H1 (cell line): ENCODE data around the gene TSPAN3. TPM values are rescaled to one million over a fixed set of nuclear protein-coding genes. Genes with fewer than 3 reads are reported as not detected.

Experiments used
- CTCF ChIA-PET: fragments of 300-600 bp; sonication (Branson Sonifier 250); formaldehyde crosslinking; loops from one replicate; lab custom pipeline; 2021; ENCODE audit not compliant: partially characterized antibody; lab: Charles Lee
- POLR2A ChIA-PET: fragments of 300-600 bp; sonication (Branson Sonifier 250); formaldehyde crosslinking; loops from one replicate; lab custom pipeline; 2021; ENCODE audit warnings: inconsistent platforms; ENCODE audit not compliant: partially characterized antibody; lab: Charles Lee
- DNase-seq, 2 experiments: peaks; one replicate each; pipeline versions ENCODE4 v3.0.0 to v3.0.0-alpha.2; 2010 to 2022; ENCODE audit warnings: low spot score in 2 of 2, low read depth in 1 of 2, mixed read lengths in 1 of 2
- FAIRE-seq: peaks from 2 replicates; lab custom pipeline; 2011; peaks lifted over from hg19 to GRCh38; lab: Jason Lieb, UNC
- H2AFZ ChIP-seq: 2 replicates; pipeline ENCODE4 v1.8.1; 2012; ENCODE audit warnings: low read length, inconsistent platforms
- H2AK5ac ChIP-seq: 2 replicates; pipeline ENCODE4 v1.6.1; 2013; ENCODE audit warnings: low read depth, low read length
- H2BK120ac ChIP-seq: replicated peaks from 2 replicates; pipeline ENCODE3; 2013; ENCODE audit warnings: low read depth, low read length, inconsistent platforms
- H2BK12ac ChIP-seq: 2 replicates; pipeline ENCODE4 v1.6.1; 2013; ENCODE audit warnings: low read depth, low read length
- H2BK15ac ChIP-seq: 2 replicates; pipeline ENCODE4 v1.6.1; 2013; ENCODE audit warnings: low read length
- H2BK20ac ChIP-seq: 2 replicates; pipeline ENCODE4 v1.6.1; 2013; ENCODE audit warnings: low read length
- H2BK5ac ChIP-seq: 2 replicates; pipeline ENCODE4 v1.6.1; 2013; ENCODE audit warnings: low read depth, low read length
- H3K14ac ChIP-seq: 2 replicates; pipeline ENCODE4 v1.6.1; 2013; ENCODE audit warnings: inconsistent platforms; ENCODE audit not compliant: insufficient read length
- H3K18ac ChIP-seq: 2 replicates; pipeline ENCODE4 v1.6.1; 2013; ENCODE audit warnings: low read length; ENCODE audit errors: extremely low read depth
- H3K23ac ChIP-seq: 2 replicates; pipeline ENCODE4 v1.6.1; 2013; ENCODE audit warnings: inconsistent platforms; ENCODE audit not compliant: insufficient read length
- H3K23me2 ChIP-seq: 2 replicates; pipeline ENCODE4 v1.6.1; 2013; ENCODE audit warnings: low read depth, low read length
- H3K27ac ChIP-seq: 2 replicates; pipeline ENCODE4 v1.6.1; 2011; ENCODE audit warnings: low read depth, low read length, inconsistent platforms
- H3K27me3 ChIP-seq, 4 experiments: replicated peaks in 1 of 4; 1 replicate in 1 of 4; 2 replicates in 3 of 4; pipeline versions ENCODE4 v1.6.1 to v1.8.1; 2011 to 2013; ENCODE audit warnings: low read length in 3 of 4, mild to moderate bottlenecking in 3 of 4, inconsistent platforms in 2 of 4, mixed read lengths in 2 of 4, moderate library complexity in 1 of 4; ENCODE audit not compliant: control insufficient read depth in 3 of 4, insufficient read depth in 3 of 4; ENCODE audit errors: extremely low read depth in 1 of 4
- H3K36me3 ChIP-seq, 4 experiments: 2 replicates each; pipeline versions ENCODE4 v1.6.1 to v1.8.1; 2011 to 2013; ENCODE audit warnings: mild to moderate bottlenecking in 4 of 4, low read length in 3 of 4, moderate library complexity in 2 of 4, control low read depth in 1 of 4, inconsistent platforms in 1 of 4; ENCODE audit not compliant: insufficient read depth in 4 of 4, control insufficient read depth in 2 of 4
- H3K4ac ChIP-seq: replicated peaks from 2 replicates; pipeline ENCODE3; 2013; ENCODE audit warnings: low read length, low read depth, mixed read lengths, inconsistent platforms; ENCODE audit not compliant: insufficient read length
- H3K4me1 ChIP-seq, 4 experiments: replicated peaks in 1 of 4; 1 replicate in 1 of 4; 2 replicates in 3 of 4; pipeline versions ENCODE4 v1.6.1 to v1.8.1; 2011 to 2013; ENCODE audit warnings: low read length in 3 of 4, inconsistent platforms in 2 of 4, mixed read lengths in 1 of 4; ENCODE audit not compliant: insufficient read depth in 4 of 4, control insufficient read depth in 3 of 4
- H3K4me2 ChIP-seq, 2 experiments: 2 replicates each; pipeline versions ENCODE4 v1.6.1 to v1.8.1; 2011 to 2013; ENCODE audit warnings: low read depth in 2 of 2, low read length in 2 of 2, control low read depth in 1 of 2, inconsistent platforms in 1 of 2, mild to moderate bottlenecking in 1 of 2; ENCODE audit not compliant: insufficient read depth in 1 of 2
- H3K4me3 ChIP-seq, 4 experiments: fragments of 200-600, 300-600 bp in 1 of 4; sonication (generic), shearing (Covaris generic), sonication (Bioruptor Twin) in 1 of 4; 2 replicates each; pipeline versions ENCODE4 v1.5.1 to v1.8.1; 2011 to 2016; ENCODE audit warnings: low read length in 4 of 4, low read depth in 3 of 4, control low read depth in 2 of 4, inconsistent platforms in 2 of 4, mild to moderate bottlenecking in 2 of 4, mixed read lengths in 1 of 4, moderate library complexity in 1 of 4; ENCODE audit not compliant: insufficient read depth in 2 of 4; ENCODE audit errors: extremely low read depth in 1 of 4
- H3K56ac ChIP-seq: replicated peaks from 2 replicates; pipeline ENCODE3; 2013; ENCODE audit warnings: low read depth, mild to moderate bottlenecking, mixed read lengths, low read length, inconsistent platforms; ENCODE audit not compliant: insufficient read length
- H3K79me1 ChIP-seq: 2 replicates; pipeline ENCODE4 v1.6.1; 2013; ENCODE audit warnings: low read depth, low read length, control low read depth
- H3K79me2 ChIP-seq, 2 experiments: 2 replicates each; pipeline versions ENCODE4 v1.6.1 to v1.8.1; 2012 to 2013; ENCODE audit warnings: low read length in 2 of 2, mild to moderate bottlenecking in 2 of 2, inconsistent platforms in 1 of 2; ENCODE audit not compliant: insufficient read depth in 2 of 2, control insufficient read depth in 1 of 2
- H3K9ac ChIP-seq, 4 experiments: replicated peaks in 1 of 4; 1 replicate in 1 of 4; 2 replicates in 3 of 4; pipeline versions ENCODE4 v1.6.1 to v1.8.1; 2011 to 2013; ENCODE audit warnings: low read depth in 3 of 4, low read length in 3 of 4, control low read depth in 2 of 4, mild to moderate bottlenecking in 2 of 4, moderate library complexity in 2 of 4, inconsistent platforms in 1 of 4; ENCODE audit errors: extremely low read depth in 1 of 4
- H3K9me3 ChIP-seq, 2 experiments: 2 replicates each; pipeline versions ENCODE4 v1.6.1 to v1.8.1; 2012 to 2013; ENCODE audit warnings: mild to moderate bottlenecking in 2 of 2, moderate library complexity in 2 of 2, control low read depth in 1 of 2, inconsistent platforms in 1 of 2, low read depth in 1 of 2, low read length in 1 of 2, mixed read lengths in 1 of 2; ENCODE audit not compliant: insufficient read depth in 2 of 2
- H4K20me1 ChIP-seq, 2 experiments: replicated peaks in 1 of 2; 2 replicates each; pipeline versions ENCODE3 to v1.8.1; 2011 to 2013; ENCODE audit warnings: inconsistent platforms in 2 of 2, low read length in 2 of 2, mild to moderate bottlenecking in 1 of 2; ENCODE audit not compliant: insufficient read depth in 2 of 2, control insufficient read depth in 1 of 2
- H4K5ac ChIP-seq: 2 replicates; pipeline ENCODE4 v1.6.1; 2013; ENCODE audit warnings: low read length, low read depth, mixed read lengths, inconsistent platforms; ENCODE audit not compliant: insufficient read length
- H4K8ac ChIP-seq: 2 replicates; pipeline ENCODE4 v1.8.0; 2013; ENCODE audit warnings: mild to moderate bottlenecking, moderate library complexity, low read length, inconsistent platforms; ENCODE audit not compliant: insufficient read depth; ENCODE audit errors: extremely low read depth
- H4K91ac ChIP-seq: replicated peaks from 2 replicates; pipeline ENCODE3; 2013; ENCODE audit warnings: low read length, mixed read lengths, inconsistent platforms; ENCODE audit not compliant: insufficient read length
- ASH2L ChIP-seq: fragments of 200-600, 300-600 bp; sonication (generic); IDR thresholded peaks from one replicate; pipeline ENCODE4 v1.7.1; 2017; ENCODE audit warnings: low read length
- EGR1 ChIP-seq: IDR thresholded peaks from 2 replicates; pipeline ENCODE4 v1.6.1; 2011; ENCODE audit warnings: low read depth, low read length, borderline replicate concordance
- SUZ12 ChIP-seq: fragments of 200-600 bp; sonication (generic); IDR thresholded peaks from 2 replicates; pipeline ENCODE4 v1.6.1; 2012; ENCODE audit warnings: mild to moderate bottlenecking, inconsistent platforms, low read length, moderate library complexity, mixed read lengths
- TEAD4 ChIP-seq: IDR thresholded peaks from 2 replicates; pipeline ENCODE4 v1.6.1; 2012; ENCODE audit warnings: low read depth, low read length, inconsistent platforms, mixed read lengths
- WGBS, 2 experiments: shearing (Covaris generic) in 1 of 2; methylation state at CpG; one replicate each; pipeline versions ENCODE4 v1.1.6 to v1.1.7; 2013 to 2015; ENCODE audit warnings: low lambda C conversion rate in 2 of 2, mixed read lengths in 2 of 2, inconsistent platforms in 1 of 2, low coverage in 1 of 2, missing lambda C conversion rate in 1 of 2; ENCODE audit not compliant: insufficient replicate concordance in 2 of 2, insufficient coverage in 1 of 2, insufficient read length in 1 of 2; ENCODE audit errors: extremely low coverage in 1 of 2, missing lambda C conversion rate in 1 of 2; 5-methylcytosine and 5-hydroxymethylcytosine counted together
- polyA plus RNA-seq, 7 experiments: library from polyadenylated mRNA; depleted of rRNA in 3 of 7; stranded (reverse) in 5 of 7; unstranded in 2 of 7; fragments of >200 nt in 5 of 7; fragments of 200-250 nt in 2 of 7; gene quantifications; 1 replicate in 5 of 7; 2 replicates in 1 of 7; 4 replicates in 1 of 7; pipeline versions ENCODE4 v1.2.1 to v1.2.3, GENCODE V29; 2011 to 2013; ENCODE audit warnings: missing spikeins in 2 of 7, mixed read lengths in 2 of 7
- total RNA-seq: library from RNA; stranded (reverse); fragmentation: NEBNext Ultra II Directional; extraction: Animal tissue kit (Norgen Biotek cat#: 25700); gene quantifications from 2 replicates; pipeline ENCODE4 v1.2.1, GENCODE V29; 2021
- TF ChIP-seq, protein P1 (sequence below): IDR thresholded peaks from 2 replicates; pipeline ENCODE4 v1.6.1; 2011; ENCODE audit warnings: low read length, improper control_type of control experiment
- TF ChIP-seq, protein P2 (sequence below): IDR thresholded peaks from 2 replicates; pipeline ENCODE4 v1.6.1; 2012; ENCODE audit warnings: low read length, inconsistent platforms
- TF ChIP-seq, protein P3 (sequence below): IDR thresholded peaks from 2 replicates; pipeline ENCODE4 v1.6.1; 2012; ENCODE audit warnings: inconsistent platforms
- TF ChIP-seq, protein P4 (sequence below): IDR thresholded peaks from 2 replicates; pipeline ENCODE4 v1.6.1; 2011; ENCODE audit warnings: low read depth, mild to moderate bottlenecking, low read length; ENCODE audit not compliant: insufficient read depth

TSPAN3 gene
- total and polyA plus RNA-seq, 2 of the 8 experiments (the other 6 are each of a cell fraction or from before 2014, with no cell fraction given) = 107 to 238 TPM

DNA sequence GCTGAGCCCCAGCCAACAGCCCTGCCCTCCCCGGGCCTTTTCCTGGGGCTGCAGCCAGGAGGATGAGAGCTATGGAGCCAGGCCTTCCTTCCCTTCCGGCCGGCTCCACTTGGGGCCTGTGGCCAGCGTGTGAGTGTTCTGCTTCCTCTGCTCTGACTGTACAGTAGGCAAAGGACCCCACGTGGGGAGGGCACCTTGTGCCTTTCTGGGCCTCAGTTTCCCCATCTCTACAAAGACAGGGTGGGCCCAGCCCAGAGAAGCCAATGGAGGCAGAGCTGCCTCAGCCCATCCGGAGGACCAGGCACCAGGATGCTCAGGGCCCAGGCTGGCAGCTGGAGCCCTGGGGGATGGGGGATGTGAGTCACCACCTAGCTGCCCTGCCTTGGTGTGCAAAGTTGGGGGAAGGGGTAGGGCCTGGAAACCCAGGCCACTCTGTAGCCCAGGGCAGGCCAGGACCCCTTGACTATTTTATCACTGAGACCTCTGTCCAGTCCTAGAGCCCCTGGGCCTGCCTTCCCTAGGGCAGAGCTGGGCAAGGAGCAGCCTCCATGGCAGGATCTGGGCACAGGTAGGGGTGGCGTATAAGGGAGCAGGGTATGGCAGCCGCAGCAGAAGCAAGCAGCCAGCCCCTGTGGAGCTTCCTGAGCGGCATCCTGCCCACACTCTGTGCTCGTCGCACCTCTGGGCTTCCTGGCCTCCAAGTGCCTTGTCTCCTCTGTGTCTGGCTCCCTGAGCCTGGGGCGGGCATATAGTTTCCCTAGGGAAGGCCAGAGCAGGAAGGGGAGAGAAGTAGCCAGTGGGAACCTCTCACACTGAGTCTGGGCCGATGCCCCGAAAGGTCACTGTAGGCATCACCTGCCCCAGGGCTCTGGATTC lies 74.1 kb downstream of the TSPAN3 start:
- no peak overlapping the region for H3K4ac ChIP-seq
- ChIA-PET POLR2A (interaction anchor here (0.6 to 1.6 kb wide), 2 partner anchors 20 to 74 kb away, joined by 3 to 4 read pairs; partner anchors contain the start of gene TSPAN3), CTCF (interaction anchor here (0.9 to 6.2 kb wide), 6 partner anchors 15 to 38 kb away, joined by 3 to 43 read pairs (median 4); no protein-coding TSS in a partner anchor)
- no peak overlapping the region for H2BK120ac ChIP-seq
- 0 out of 2 replicates have a peak overlapping the region, but pooled peaks have one; percentile 23 for H2BK15ac ChIP-seq
- no peaks in the 10 kb centered on the region; a peak in 1 of 7 replicates for H3K4me1 ChIP-seq
- no peak overlapping the region for H3K4me2 ChIP-seq
- H3K23ac ChIP-seq = no peak overlapping the region
- H2BK20ac ChIP-seq = no peak overlapping the region
- no peak overlapping the region for H2BK12ac ChIP-seq
- H3K14ac ChIP-seq = no peak overlapping the region
- no peak overlapping the region for H2BK5ac ChIP-seq
- H4K91ac ChIP-seq = no peak overlapping the region
- no peak for DNase-seq
- H3K79me2 ChIP-seq = no peaks in the 10 kb centered on the region
- no peak overlapping the region for H3K18ac ChIP-seq
- H3K23me2 ChIP-seq = no peaks in the 10 kb centered on the region
- peak overlapping the region; percentile 71; the same call in 1 of the 2 replicates for H4K8ac ChIP-seq
- H2AFZ ChIP-seq = no peak overlapping the region
- no peak overlapping the region for H2AK5ac ChIP-seq
- no peak overlapping the region for H4K5ac ChIP-seq
- H3K9me3 ChIP-seq = no peaks in the 10 kb centered on the region
- H3K36me3 ChIP-seq = no peaks in the 10 kb centered on the region
- H3K27me3 ChIP-seq = no peaks in the 10 kb centered on the region
- H3K79me1 ChIP-seq = no peaks in the 10 kb centered on the region
- peak overlapping the region; percentile 18 for H3K56ac ChIP-seq
- no peaks in the 10 kb centered on the region for H4K20me1 ChIP-seq
- WGBS, 2 experiments = 93% methylated on average over 9 of the region's 14 CpGs; no CpG with 5 or more reads in 1 of the 2 experiments
- H3K9ac ChIP-seq = no peak overlapping the region
- no peak for FAIRE-seq
- H3K4me3 ChIP-seq = no peak overlapping the region
- no peak overlapping the region for H3K27ac ChIP-seq
- TF ChIP-seq ASH2L = no peak
- TF ChIP-seq, protein P1, sequence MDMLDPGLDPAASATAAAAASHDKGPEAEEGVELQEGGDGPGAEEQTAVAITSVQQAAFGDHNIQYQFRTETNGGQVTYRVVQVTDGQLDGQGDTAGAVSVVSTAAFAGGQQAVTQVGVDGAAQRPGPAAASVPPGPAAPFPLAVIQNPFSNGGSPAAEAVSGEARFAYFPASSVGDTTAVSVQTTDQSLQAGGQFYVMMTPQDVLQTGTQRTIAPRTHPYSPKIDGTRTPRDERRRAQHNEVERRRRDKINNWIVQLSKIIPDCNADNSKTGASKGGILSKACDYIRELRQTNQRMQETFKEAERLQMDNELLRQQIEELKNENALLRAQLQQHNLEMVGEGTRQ = no peak
- TF ChIP-seq TEAD4 = no peak
- TF ChIP-seq, protein P2, sequence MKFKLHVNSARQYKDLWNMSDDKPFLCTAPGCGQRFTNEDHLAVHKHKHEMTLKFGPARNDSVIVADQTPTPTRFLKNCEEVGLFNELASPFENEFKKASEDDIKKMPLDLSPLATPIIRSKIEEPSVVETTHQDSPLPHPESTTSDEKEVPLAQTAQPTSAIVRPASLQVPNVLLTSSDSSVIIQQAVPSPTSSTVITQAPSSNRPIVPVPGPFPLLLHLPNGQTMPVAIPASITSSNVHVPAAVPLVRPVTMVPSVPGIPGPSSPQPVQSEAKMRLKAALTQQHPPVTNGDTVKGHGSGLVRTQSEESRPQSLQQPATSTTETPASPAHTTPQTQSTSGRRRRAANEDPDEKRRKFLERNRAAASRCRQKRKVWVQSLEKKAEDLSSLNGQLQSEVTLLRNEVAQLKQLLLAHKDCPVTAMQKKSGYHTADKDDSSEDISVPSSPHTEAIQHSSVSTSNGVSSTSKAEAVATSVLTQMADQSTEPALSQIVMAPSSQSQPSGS = no peak
- no peak for TF ChIP-seq SUZ12
- TF ChIP-seq, protein P3, sequence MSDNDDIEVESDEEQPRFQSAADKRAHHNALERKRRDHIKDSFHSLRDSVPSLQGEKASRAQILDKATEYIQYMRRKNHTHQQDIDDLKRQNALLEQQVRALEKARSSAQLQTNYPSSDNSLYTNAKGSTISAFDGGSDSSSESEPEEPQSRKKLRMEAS = no peak
- no peak for TF ChIP-seq EGR1
- TF ChIP-seq, protein P4, sequence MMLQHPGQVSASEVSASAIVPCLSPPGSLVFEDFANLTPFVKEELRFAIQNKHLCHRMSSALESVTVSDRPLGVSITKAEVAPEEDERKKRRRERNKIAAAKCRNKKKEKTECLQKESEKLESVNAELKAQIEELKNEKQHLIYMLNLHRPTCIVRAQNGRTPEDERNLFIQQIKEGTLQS = no peak
